Retina (tissue), 1 donor: ENCODE results near the gene FOXO6.

ENCODE experiments used
- DNase-seq: peaks from one replicate; pipeline ENCODE4 v3.0.0-alpha.2; 2016

FOXO6 gene

GRCh38 chr1:41386196-41386663, 25.0 kb downstream of the FOXO6 start:
- DNase-seq = peak; percentile 66

- DNase-seq = peak; percentile 54
These were observed 26.4 kb downstream of the FOXO6 start for GRCh38 chr1:41387667-41388091.

GRCh38 chr1:41388510-41388909, 27.3 kb downstream of the FOXO6 start:
- DNase-seq = peak; percentile 14

GRCh38 chr1:41389009-41389408, 27.8 kb downstream of the FOXO6 start:
- no peak for DNase-seq

- DNase-seq = no peak
These were observed 28.9 kb downstream of the FOXO6 start for GRCh38 chr1:41390166-41390565.

- no peak for DNase-seq
These were observed 29.3 kb downstream of the FOXO6 start for GRCh38 chr1:41390573-41390972.

- DNase-seq = no peak
These were observed 30.7 kb downstream of the FOXO6 start for GRCh38 chr1:41391834-41392527.

GRCh38 chr1:41392528-41392924, 31.3 kb downstream of the FOXO6 start:
- DNase-seq = no peak

- DNase-seq = no peak
These were observed 32.6 kb downstream of the FOXO6 start for GRCh38 chr1:41393716-41394368.

GRCh38 chr1:41394369-41394744, 33.1 kb downstream of the FOXO6 start:
- no peak for DNase-seq

GRCh38 chr1:41394959-41395956, 34.0 kb downstream of the FOXO6 start:
- peak; percentile 81 for DNase-seq

GRCh38 chr1:41396084-41396483, 34.9 kb downstream of the FOXO6 start:
- DNase-seq = peak; percentile 30

- DNase-seq = no peak
These were observed 35.8 kb downstream of the FOXO6 start for GRCh38 chr1:41397020-41397419.

GRCh38 chr1:41397753-41398330, 36.6 kb downstream of the FOXO6 start:
- DNase-seq = no peak

- DNase-seq = peak; percentile 76
These were observed 38.0 kb downstream of the FOXO6 start for GRCh38 chr1:41399145-41399795.

GRCh38 chr1:41400225-41400624, 39.0 kb downstream of the FOXO6 start:
- no peak for DNase-seq

- no peak for DNase-seq
These were observed 40.7 kb downstream of the FOXO6 start for GRCh38 chr1:41401899-41402298.

- peak; percentile 88 for DNase-seq
These were observed 43.1 kb downstream of the FOXO6 start for GRCh38 chr1:41404308-41404761.

GRCh38 chr1:41407664-41408252, 46.5 kb downstream of the FOXO6 start:
- no peak for DNase-seq

GRCh38 chr1:41408691-41409090, 47.5 kb downstream of the FOXO6 start:
- DNase-seq = no peak

GRCh38 chr1:41409825-41410224, 48.6 kb downstream of the FOXO6 start:
- no peak for DNase-seq

GRCh38 chr1:41410462-41410861, 49.2 kb downstream of the FOXO6 start:
- no peak for DNase-seq
